GM12873 (cell line): ENCODE results near the gene FAM124B.
A peak's percentile ranks its signal among the peaks of the same experiment; 100 is the strongest.

Source experiments
- CTCF ChIP-seq: IDR thresholded peaks from 2 replicates; pipeline ENCODE4 v1.5.1; 2012; ENCODE audit warnings: low read depth, mild to moderate bottlenecking, moderate library complexity, low read length, control low read depth; ENCODE audit not compliant: insufficient read depth; ENCODE audit errors: missing control alignments

FAM124B gene

GRCh38 chr2:224379172-224379571, 22.7 kb downstream of the FAM124B start:
- TF ChIP-seq CTCF: no peak

GRCh38 chr2:224378701-224379097, 23.2 kb downstream of the FAM124B start:
- TF ChIP-seq CTCF: no peak

DNA sequence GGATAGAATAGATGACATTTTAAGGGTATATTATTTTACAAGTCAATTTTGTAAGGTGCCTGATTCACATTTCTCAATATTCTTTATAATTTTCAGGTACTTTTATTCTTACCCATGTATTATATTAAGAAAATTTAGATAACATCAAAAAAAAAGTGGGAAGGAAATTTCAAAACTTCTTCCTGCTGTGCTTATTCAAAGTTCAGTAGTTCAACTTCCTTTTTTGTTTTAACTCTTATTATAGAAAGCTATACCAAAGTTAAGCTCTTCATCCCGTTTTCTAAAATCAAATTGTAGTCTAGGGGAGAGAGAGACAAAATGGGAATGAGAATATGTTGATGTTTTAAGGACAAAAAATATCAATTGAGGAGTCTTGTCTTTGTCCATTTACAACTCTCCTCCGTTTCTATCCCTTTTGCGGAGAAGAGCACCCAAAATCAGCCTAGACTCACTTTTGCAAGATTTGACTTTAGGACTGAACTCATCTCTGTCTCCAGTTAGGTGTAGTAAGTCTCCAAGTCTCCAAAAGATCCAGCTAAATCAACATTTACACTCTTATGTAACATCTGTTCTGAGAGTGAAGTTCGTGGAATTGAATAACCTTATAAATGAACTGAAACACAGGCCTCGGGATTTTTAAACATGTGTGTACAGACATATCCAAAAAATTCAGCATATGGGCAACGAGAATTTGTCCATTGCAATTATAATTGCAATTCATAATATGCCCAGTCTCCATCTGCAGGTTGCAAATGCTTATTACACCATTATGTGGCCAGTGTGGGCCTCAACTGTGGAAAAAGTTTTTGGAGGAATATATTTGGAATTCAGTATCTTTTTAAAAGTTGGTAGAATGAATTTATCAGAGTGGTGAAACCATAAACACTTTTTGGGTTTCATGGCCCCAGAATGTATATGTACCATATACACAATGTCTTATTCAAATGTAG, 23.9 kb downstream of the FAM124B start:
- TF ChIP-seq CTCF: peak; percentile 13

GRCh38 chr2:224372641-224373040, 29.3 kb downstream of the FAM124B start:
- TF ChIP-seq CTCF: no peak

DNA sequence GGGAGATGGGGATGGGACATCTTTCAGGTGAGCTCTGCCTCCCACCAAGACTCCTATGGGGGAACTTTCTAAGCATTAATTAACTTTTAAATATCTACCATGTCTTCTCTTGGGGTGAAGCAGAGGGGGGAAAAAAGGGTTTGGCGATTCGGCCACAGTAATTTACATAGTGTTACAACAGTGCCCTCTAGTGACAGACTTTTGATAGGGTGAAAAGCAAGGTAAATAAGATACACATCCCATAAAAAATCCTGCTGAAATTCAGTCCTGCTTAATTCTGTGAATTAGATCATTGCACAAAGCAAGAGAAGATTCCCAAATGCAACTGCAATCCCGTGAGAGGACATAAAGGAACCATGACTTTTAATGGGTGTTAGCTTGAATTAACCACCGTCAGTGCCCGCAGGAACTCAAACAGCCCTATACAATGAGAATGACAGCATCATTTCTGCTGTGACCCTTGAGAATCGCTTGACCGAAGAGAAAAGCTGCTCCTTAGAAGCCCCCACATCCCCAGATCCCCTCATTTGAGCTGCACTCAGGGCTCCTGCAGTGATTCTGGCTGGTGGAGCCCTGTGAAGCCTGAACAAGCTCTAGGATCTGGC, 32.8 kb downstream of the FAM124B start:
- TF ChIP-seq CTCF: peak; percentile 58

- no peak for TF ChIP-seq CTCF
Observed at GRCh38 chr2:224366267-224366844, 35.6 kb downstream of the FAM124B start.

DNA sequence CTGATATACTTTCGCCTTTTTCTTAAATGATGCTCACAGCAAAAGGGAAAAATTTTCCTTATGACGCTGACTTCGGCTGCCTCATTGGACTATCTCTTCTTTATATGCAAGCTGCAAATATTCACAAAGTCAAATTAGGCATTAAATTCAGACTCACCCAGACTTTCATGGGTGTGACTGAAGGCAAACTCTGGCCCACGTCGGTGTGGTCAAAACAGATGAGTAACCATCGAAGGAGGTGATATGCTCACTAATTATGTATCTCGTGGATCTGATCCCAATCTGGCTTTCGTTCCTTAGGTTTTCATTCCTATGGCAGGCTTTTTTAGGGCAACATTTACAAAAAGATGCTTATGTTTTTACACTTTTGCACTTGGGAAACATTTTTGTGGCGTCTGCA, 36.6 kb downstream of the FAM124B start:
- TF ChIP-seq CTCF: no peak
